Measurements from ENCODE around the gene ATP2A2. TPM values are rescaled to one million over a fixed set of nuclear protein-coding genes. Genes with fewer than 3 reads are reported as not detected.

ATP2A2 gene
- total RNA-seq, 1 experiment from 2014 or later: 262 TPM

DNA sequence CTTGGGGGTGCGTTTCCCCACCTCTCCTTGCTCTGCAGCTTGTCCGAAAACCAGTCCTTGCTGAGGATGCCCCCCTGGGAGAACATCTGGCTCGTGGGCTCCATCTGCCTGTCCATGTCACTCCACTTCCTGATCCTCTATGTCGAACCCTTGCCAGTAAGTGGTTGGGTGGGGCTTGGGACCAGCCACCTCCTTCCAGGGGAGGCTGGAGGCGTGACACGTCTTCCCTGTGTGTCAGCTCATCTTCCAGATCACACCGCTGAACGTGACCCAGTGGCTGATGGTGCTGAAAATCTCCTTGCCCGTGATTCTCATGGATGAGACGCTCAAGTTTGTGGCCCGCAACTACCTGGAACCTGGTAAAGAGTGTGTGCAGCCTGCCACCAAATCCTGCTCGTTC, 64.9 kb downstream of the ATP2A2 start:
- POLR2A ChIA-PET: no interaction called here
- no peak for DNase-seq
- Histone ChIP-seq H3K4me1 (no peaks in the 10 kb centered on the region), H3K9me3 (no peaks in the 10 kb centered on the region), H3K27me3 (replicated peaks; ENCODE audit: control insufficient read depth, insufficient read depth, low read length) (no peaks in the 10 kb centered on the region), H3K36me3 (ENCODE audit: control insufficient read depth, insufficient read depth, low read length) (peaks cover 5% of the 10 kb centered on the region), H3K4me3 (ENCODE audit: low read depth, low read length) (no peak overlapping the region)
- H3K4me3 Mint-ChIP-seq (ENCODE audit: unreplicated experiment): no peak overlapping the region
- H3K4me1 Mint-ChIP-seq (ENCODE audit: low read depth, unreplicated experiment): no peaks in the 10 kb centered on the region
- CTCF ChIA-PET: no interaction called here
- TF ChIP-seq, protein P1, sequence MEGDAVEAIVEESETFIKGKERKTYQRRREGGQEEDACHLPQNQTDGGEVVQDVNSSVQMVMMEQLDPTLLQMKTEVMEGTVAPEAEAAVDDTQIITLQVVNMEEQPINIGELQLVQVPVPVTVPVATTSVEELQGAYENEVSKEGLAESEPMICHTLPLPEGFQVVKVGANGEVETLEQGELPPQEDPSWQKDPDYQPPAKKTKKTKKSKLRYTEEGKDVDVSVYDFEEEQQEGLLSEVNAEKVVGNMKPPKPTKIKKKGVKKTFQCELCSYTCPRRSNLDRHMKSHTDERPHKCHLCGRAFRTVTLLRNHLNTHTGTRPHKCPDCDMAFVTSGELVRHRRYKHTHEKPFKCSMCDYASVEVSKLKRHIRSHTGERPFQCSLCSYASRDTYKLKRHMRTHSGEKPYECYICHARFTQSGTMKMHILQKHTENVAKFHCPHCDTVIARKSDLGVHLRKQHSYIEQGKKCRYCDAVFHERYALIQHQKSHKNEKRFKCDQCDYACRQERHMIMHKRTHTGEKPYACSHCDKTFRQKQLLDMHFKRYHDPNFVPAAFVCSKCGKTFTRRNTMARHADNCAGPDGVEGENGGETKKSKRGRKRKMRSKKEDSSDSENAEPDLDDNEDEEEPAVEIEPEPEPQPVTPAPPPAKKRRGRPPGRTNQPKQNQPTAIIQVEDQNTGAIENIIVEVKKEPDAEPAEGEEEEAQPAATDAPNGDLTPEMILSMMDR (IDR thresholded peaks at IDR 0.05; ENCODE audit: insufficient read depth in 1 of 2, low read depth in 1 of 2, low read length in 1 of 2, severe bottlenecking in 1 of 2, unreplicated experiment in 1 of 2): no peak
- no TSS peak for BruUV-seq (replicated peaks)
- no peaks in the 10 kb centered on the region for H3K9me3 Mint-ChIP-seq (ENCODE audit: unreplicated experiment)
- peaks cover 99% of the 10 kb centered on the region for H3K36me3 Mint-ChIP-seq (ENCODE audit: insufficient read depth, unreplicated experiment)
- no peaks in the 10 kb centered on the region for H3K27me3 Mint-ChIP-seq (ENCODE audit: insufficient read depth, unreplicated experiment)
- intact Hi-C loops (cut with micrococcal nuclease; ENCODE audit: unreplicated experiment): no loop called here
- H3K27ac Mint-ChIP-seq (ENCODE audit: unreplicated experiment): no peak overlapping the region

GRCh38 chr12:110347767-110348166, 66.7 kb downstream of the ATP2A2 start:
- no peak overlapping the region for H3K27ac Mint-ChIP-seq (ENCODE audit: unreplicated experiment)
- H3K27me3 Mint-ChIP-seq (ENCODE audit: insufficient read depth, unreplicated experiment): no peaks in the 10 kb centered on the region
- intact Hi-C loops (cut with micrococcal nuclease; ENCODE audit: unreplicated experiment): no loop called here
- H3K4me3 Mint-ChIP-seq (ENCODE audit: unreplicated experiment): no peak overlapping the region
- H3K27me3 ChIP-seq (replicated peaks; ENCODE audit: control insufficient read depth, insufficient read depth, low read length): no peaks in the 10 kb centered on the region
- ChIA-PET CTCF (no interaction called here), POLR2A (no interaction called here)
- H3K36me3 ChIP-seq (ENCODE audit: control insufficient read depth, insufficient read depth, low read length): peaks cover 3% of the 10 kb centered on the region; the same call in 1 of the 2 replicates
- no peaks in the 10 kb centered on the region for H3K9me3 ChIP-seq
- H3K9me3 Mint-ChIP-seq (ENCODE audit: unreplicated experiment): no peaks in the 10 kb centered on the region
- no peak overlapping the region for H3K4me3 ChIP-seq (ENCODE audit: low read depth, low read length)
- H3K4me1 ChIP-seq: no peaks in the 10 kb centered on the region
- peaks cover 97% of the 10 kb centered on the region for H3K36me3 Mint-ChIP-seq (ENCODE audit: insufficient read depth, unreplicated experiment)
- H3K4me1 Mint-ChIP-seq (ENCODE audit: low read depth, unreplicated experiment): no peaks in the 10 kb centered on the region
- no TSS peak for BruUV-seq (replicated peaks)
- no peak for DNase-seq
- TF ChIP-seq, protein P1 (IDR thresholded peaks at IDR 0.05; ENCODE audit: insufficient read depth in 1 of 2, low read depth in 1 of 2, low read length in 1 of 2, severe bottlenecking in 1 of 2, unreplicated experiment in 1 of 2): no peak

- Mint-ChIP-seq H3K36me3 (ENCODE audit: insufficient read depth, unreplicated experiment) (peaks cover 97% of the 10 kb centered on the region), H3K9me3 (ENCODE audit: unreplicated experiment) (no peaks in the 10 kb centered on the region), H3K27me3 (ENCODE audit: insufficient read depth, unreplicated experiment) (no peaks in the 10 kb centered on the region), H3K4me1 (ENCODE audit: low read depth, unreplicated experiment) (no peaks in the 10 kb centered on the region), H3K27ac (ENCODE audit: unreplicated experiment) (no peak overlapping the region), H3K4me3 (ENCODE audit: unreplicated experiment) (no peak overlapping the region)
- TF ChIP-seq, protein P1 (IDR thresholded peaks at IDR 0.05; ENCODE audit: insufficient read depth in 1 of 2, low read depth in 1 of 2, low read length in 1 of 2, severe bottlenecking in 1 of 2, unreplicated experiment in 1 of 2): no peak
- Histone ChIP-seq H3K9me3 (no peaks in the 10 kb centered on the region), H3K4me1 (no peaks in the 10 kb centered on the region), H3K36me3 (ENCODE audit: control insufficient read depth, insufficient read depth, low read length) (peaks cover 3% of the 10 kb centered on the region; the same call in 1 of the 2 replicates), H3K4me3 (ENCODE audit: low read depth, low read length) (no peak overlapping the region), H3K27me3 (replicated peaks; ENCODE audit: control insufficient read depth, insufficient read depth, low read length) (no peaks in the 10 kb centered on the region)
- no TSS peak for BruUV-seq (replicated peaks)
- POLR2A ChIA-PET: no interaction called here
- CTCF ChIA-PET: interaction anchor here (0.5 kb wide), 1 partner anchor 37 kb away, joined by 3 read pairs; no protein-coding TSS in a partner anchor
- intact Hi-C loops (cut with micrococcal nuclease; ENCODE audit: unreplicated experiment): no loop called here
- DNase-seq: no peak
These were observed 67.5 kb downstream of the ATP2A2 start for GRCh38 chr12:110348431-110349059.
